Measurements from ENCODE around the gene SEPSECS.

SEPSECS gene

DNA sequence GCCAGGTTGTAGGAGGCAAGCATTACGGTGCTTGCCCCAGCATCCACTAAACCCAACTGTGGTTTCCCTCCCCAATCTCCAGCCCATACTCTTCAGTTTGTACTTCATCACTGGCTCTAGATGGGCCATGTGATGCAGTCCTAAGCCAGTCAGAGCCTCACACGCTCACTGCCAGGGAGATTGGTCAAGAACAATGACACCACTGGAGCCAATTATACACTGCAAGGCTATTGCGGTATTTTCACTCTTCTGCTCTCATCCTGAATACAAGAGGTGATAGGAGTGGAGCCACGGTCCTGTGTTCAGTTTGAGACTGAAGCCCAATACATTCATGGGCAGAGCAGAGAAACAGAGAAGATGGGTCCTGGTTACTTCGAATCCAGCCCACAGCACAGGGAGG, 58.4 kb downstream of the SEPSECS start:
- Histone ChIP-seq H3K27ac (ENCODE audit: low read depth, low read length) (no peak overlapping the region), H3K36me3 (ENCODE audit: control insufficient read depth in 1 of 2, insufficient read depth in 2 of 2, low read length in 2 of 2) (no peaks in the 10 kb centered on the region), H3K9ac (ENCODE audit: low read depth in 1 of 2, low read length in 2 of 2) (no peak overlapping the region), H3K9me3 (ENCODE audit: control insufficient read depth in 1 of 2, low read length in 2 of 2) (peaks cover 0 to 5% of the 10 kb centered on the region in 2 donors), H3K4me1 (ENCODE audit: control insufficient read depth in 1 of 2, insufficient read depth in 2 of 2, low read length in 2 of 2) (peaks cover 0 to 10% of the 10 kb centered on the region in 2 donors), H3K27me3 (ENCODE audit: control insufficient read depth in 1 of 2, insufficient read depth in 2 of 2, low read length in 2 of 2) (no peaks in the 10 kb centered on the region), H3K4me3 (ENCODE audit: low read depth in 1 of 2, low read length in 2 of 2) (no peak overlapping the region)

DNA sequence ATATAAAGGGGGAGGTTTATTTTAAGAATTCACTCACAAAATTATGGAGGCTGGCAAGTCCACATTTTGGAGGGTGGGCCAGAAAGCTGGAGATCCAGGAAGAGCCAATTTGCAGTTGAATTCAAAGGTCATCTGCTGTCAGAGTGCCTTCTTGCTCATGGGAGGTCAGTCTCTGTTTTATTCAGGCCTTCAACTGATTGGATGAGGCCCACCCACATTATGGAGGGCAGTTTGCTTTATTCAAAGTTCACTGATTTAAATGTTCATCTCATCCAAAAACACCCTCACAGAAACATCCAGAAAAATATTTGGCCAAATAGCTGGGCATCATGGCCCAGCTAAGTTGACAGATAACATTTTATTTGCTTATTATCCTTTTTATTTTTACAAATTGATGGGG, 59.5 kb downstream of the SEPSECS start:
- Histone ChIP-seq H3K9me3 (ENCODE audit: control insufficient read depth in 1 of 2, low read length in 2 of 2) (peaks cover 0 to 5% of the 10 kb centered on the region in 2 donors), H3K9ac (ENCODE audit: low read depth in 1 of 2, low read length in 2 of 2) (no peak overlapping the region), H3K27me3 (ENCODE audit: control insufficient read depth in 1 of 2, insufficient read depth in 2 of 2, low read length in 2 of 2) (no peaks in the 10 kb centered on the region), H3K36me3 (ENCODE audit: control insufficient read depth in 1 of 2, insufficient read depth in 2 of 2, low read length in 2 of 2) (no peaks in the 10 kb centered on the region), H3K4me3 (ENCODE audit: low read depth in 1 of 2, low read length in 2 of 2) (no peak overlapping the region), H3K4me1 (ENCODE audit: control insufficient read depth in 1 of 2, insufficient read depth in 2 of 2, low read length in 2 of 2) (peaks cover 0 to 10% of the 10 kb centered on the region in 2 donors), H3K27ac (ENCODE audit: low read depth, low read length) (no peak overlapping the region)

DNA sequence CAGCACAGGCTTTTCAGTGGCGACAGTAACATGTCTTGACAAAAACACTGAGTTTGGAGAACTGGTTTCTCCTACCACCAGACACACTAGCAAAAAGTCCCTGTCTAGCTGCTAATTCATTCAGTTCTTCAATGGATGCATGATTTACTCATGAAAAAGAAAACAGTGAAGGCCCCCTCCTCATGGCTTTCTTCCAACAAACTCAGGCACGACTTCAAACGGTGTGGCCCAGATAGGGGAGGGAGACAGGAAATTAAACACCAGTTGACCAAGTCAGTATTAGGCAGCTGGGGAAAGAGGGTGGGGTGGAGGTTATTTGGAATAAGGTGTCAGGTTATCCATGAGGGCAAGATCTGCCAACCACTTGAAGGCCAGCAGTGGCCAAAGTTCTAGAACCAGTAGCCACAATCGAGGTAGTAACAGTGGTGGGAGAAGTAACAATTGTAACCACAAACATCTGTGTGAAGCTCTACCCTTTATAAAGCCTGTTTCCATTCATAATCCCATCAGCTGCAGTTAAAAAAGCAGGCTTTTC, 60.2 kb downstream of the SEPSECS start:
- peaks cover 0 to 10% of the 10 kb centered on the region in 2 donors for H3K4me1 ChIP-seq (ENCODE audit: control insufficient read depth in 1 of 2, insufficient read depth in 2 of 2, low read length in 2 of 2)
- peaks cover 0 to 5% of the 10 kb centered on the region in 2 donors for H3K9me3 ChIP-seq (ENCODE audit: control insufficient read depth in 1 of 2, low read length in 2 of 2)
- H3K36me3 ChIP-seq (ENCODE audit: control insufficient read depth in 1 of 2, insufficient read depth in 2 of 2, low read length in 2 of 2) = no peaks in the 10 kb centered on the region
- no peak overlapping the region for H3K4me3 ChIP-seq (ENCODE audit: low read depth in 1 of 2, low read length in 2 of 2)
- H3K27me3 ChIP-seq (ENCODE audit: control insufficient read depth in 1 of 2, insufficient read depth in 2 of 2, low read length in 2 of 2) = no peaks in the 10 kb centered on the region
- no peak overlapping the region for H3K9ac ChIP-seq (ENCODE audit: low read depth in 1 of 2, low read length in 2 of 2)
- H3K27ac ChIP-seq (ENCODE audit: low read depth, low read length) = no peak overlapping the region

DNA sequence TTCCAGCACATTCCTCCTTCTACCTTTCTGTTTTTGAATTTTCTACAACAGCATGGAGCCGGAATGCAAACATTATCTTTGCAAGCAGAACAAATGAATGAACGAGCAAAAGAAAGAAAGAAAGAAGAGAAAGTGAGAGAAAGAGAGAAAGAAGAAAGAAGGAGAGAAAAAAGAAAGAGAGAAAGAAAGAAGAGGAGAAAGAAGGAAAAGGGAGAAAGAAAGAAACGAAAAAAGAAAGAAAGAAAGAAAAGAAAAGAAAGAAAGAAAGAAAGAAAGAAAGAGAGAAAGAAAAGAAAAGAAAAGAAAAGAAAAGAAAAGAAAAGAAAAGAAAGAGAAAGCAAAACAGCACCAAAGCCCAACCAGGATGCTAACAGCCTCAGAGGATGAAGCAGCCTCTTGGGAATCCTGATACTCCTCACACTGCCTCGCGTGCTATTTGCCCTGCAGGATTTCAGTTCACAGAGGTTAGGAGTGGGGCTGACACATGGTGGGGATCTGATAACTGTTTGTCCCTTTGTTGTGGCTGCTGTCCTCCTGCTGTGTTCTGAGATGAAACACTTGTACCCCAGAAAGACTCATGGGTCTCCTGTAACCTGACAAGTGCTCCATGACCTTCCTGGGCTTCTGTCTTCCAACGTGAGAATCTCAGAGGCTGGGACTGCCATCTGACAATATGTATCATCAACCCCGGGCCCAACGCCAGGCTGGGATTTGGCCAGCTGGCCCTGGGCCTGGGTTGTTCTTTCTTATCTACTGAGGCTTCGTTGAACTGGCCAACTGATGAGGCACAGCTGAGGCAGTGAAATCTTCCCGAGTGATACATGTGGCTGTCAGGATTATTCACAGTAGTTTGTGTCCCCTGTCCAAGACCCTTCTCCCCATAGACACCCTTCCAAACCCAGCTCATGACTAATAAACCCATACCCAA, 61.0 kb downstream of the SEPSECS start:
- Histone ChIP-seq H3K9me3 (ENCODE audit: control insufficient read depth in 1 of 2, low read length in 2 of 2) (peaks cover 0 to 5% of the 10 kb centered on the region in 2 donors), H3K27ac (ENCODE audit: low read depth, low read length) (no peak overlapping the region), H3K27me3 (ENCODE audit: control insufficient read depth in 1 of 2, insufficient read depth in 2 of 2, low read length in 2 of 2) (no peaks in the 10 kb centered on the region), H3K4me3 (ENCODE audit: low read depth in 1 of 2, low read length in 2 of 2) (no peak overlapping the region), H3K4me1 (ENCODE audit: control insufficient read depth in 1 of 2, insufficient read depth in 2 of 2, low read length in 2 of 2) (peaks cover 0 to 10% of the 10 kb centered on the region in 2 donors), H3K9ac (ENCODE audit: low read depth in 1 of 2, low read length in 2 of 2) (no peak overlapping the region), H3K36me3 (ENCODE audit: control insufficient read depth in 1 of 2, insufficient read depth in 2 of 2, low read length in 2 of 2) (no peaks in the 10 kb centered on the region)

DNA sequence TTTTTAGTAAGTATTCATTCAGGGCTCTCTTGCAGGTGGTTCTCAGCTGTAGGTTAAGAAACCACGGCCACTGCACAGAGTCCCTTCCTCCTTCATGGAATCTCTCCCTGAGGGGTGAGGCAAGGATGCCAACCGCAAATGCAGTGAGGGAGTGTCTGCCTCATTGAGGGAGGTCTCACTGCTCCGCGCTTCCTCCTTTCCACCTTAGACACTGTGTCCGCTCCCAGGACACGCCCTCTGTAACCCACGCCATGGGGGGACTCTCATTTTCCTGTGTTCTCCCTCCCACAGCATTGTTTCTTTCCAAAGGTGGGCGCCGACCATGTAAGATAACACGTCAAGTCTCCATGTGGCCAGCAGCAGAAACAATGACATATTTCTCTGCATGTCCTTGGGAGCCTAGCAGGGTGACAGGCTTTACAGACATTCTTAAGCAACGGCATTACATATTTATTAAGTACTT, 63.2 kb downstream of the SEPSECS start:
- Histone ChIP-seq H3K9me3 (ENCODE audit: control insufficient read depth in 1 of 2, low read length in 2 of 2) (peaks cover 7 to 9% of the 10 kb centered on the region in 2 donors), H3K4me3 (ENCODE audit: low read depth in 1 of 2, low read length in 2 of 2) (no peak overlapping the region), H3K27ac (ENCODE audit: low read depth, low read length) (no peak overlapping the region), H3K4me1 (ENCODE audit: control insufficient read depth in 1 of 2, insufficient read depth in 2 of 2, low read length in 2 of 2) (peaks cover 0 to 10% of the 10 kb centered on the region in 2 donors), H3K27me3 (ENCODE audit: control insufficient read depth in 1 of 2, insufficient read depth in 2 of 2, low read length in 2 of 2) (no peaks in the 10 kb centered on the region), H3K9ac (ENCODE audit: low read depth in 1 of 2, low read length in 2 of 2) (no peak overlapping the region), H3K36me3 (ENCODE audit: control insufficient read depth in 1 of 2, insufficient read depth in 2 of 2, low read length in 2 of 2) (no peaks in the 10 kb centered on the region)

DNA sequence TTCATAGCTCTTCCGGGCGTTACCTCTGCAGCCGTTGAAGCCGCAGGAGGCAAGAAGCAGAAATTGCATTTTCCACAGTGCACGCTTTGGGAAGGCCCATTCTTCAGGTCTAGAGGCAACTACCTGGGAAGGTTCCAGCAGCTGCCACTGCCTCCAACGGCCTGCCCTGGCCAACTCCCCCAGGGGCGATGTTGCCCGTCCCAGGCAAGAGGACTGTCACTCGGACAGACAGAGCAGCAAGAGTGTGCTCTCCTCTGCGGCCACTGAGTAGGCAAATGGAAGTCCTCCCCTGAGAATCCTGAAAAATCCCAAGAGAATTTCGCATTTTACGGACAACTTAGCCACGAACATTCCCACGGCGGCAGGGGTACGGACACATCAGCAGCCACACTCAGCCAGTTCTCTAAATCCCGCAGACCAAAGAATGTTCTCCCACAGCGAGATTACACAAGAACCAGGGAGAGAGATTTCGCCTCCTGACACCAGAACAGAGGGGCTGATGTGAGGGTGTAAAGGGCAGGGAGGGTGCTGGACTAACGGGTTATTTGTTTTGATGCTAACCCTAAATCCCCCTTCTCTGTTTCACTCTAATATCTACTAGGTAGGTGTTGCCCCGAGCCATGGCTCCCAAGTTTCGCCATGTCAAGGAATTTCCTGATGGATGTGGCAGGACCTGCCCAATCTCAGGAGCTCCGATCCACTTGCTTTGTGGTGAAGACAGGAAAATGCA, 63.8 kb downstream of the SEPSECS start:
- Histone ChIP-seq H3K9ac (ENCODE audit: low read depth in 1 of 2, low read length in 2 of 2) (no peak overlapping the region), H3K36me3 (ENCODE audit: control insufficient read depth in 1 of 2, insufficient read depth in 2 of 2, low read length in 2 of 2) (no peaks in the 10 kb centered on the region), H3K4me3 (ENCODE audit: low read depth in 1 of 2, low read length in 2 of 2) (no peak overlapping the region), H3K27ac (ENCODE audit: low read depth, low read length) (no peak overlapping the region), H3K4me1 (ENCODE audit: control insufficient read depth in 1 of 2, insufficient read depth in 2 of 2, low read length in 2 of 2) (peaks cover 0 to 10% of the 10 kb centered on the region in 2 donors), H3K9me3 (ENCODE audit: control insufficient read depth in 1 of 2, low read length in 2 of 2) (peaks cover 4 to 7% of the 10 kb centered on the region in 2 donors), H3K27me3 (ENCODE audit: control insufficient read depth in 1 of 2, insufficient read depth in 2 of 2, low read length in 2 of 2) (no peaks in the 10 kb centered on the region)

DNA sequence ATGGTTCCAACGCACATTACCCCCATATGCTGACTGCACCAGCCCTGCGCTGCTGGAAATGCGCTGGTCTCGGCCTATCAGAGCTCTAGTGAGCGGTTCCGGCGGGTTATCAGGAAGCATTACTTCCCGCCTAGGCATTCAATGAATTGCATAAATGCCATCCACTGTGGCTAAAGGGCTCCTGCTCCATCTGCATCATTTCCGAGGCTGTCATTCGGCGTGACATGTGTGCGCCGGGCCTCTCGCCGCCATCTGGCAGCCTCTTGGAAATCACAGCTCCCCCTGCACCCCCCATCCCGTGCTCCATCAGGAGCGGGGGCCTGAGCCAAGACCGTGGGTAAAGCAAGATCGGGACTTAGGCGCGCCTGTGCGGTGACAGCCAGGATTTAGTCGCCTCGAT, 64.4 kb downstream of the SEPSECS start:
- H3K36me3 ChIP-seq (ENCODE audit: control insufficient read depth in 1 of 2, insufficient read depth in 2 of 2, low read length in 2 of 2) = no peaks in the 10 kb centered on the region
- H3K9ac ChIP-seq (ENCODE audit: low read depth in 1 of 2, low read length in 2 of 2) = no peak overlapping the region
- peaks cover 0 to 10% of the 10 kb centered on the region in 2 donors for H3K4me1 ChIP-seq (ENCODE audit: control insufficient read depth in 1 of 2, insufficient read depth in 2 of 2, low read length in 2 of 2)
- no peaks in the 10 kb centered on the region for H3K27me3 ChIP-seq (ENCODE audit: control insufficient read depth in 1 of 2, insufficient read depth in 2 of 2, low read length in 2 of 2)
- no peak overlapping the region for H3K27ac ChIP-seq (ENCODE audit: low read depth, low read length)
- peaks cover 4 to 7% of the 10 kb centered on the region in 2 donors for H3K9me3 ChIP-seq (ENCODE audit: control insufficient read depth in 1 of 2, low read length in 2 of 2)
- H3K4me3 ChIP-seq (ENCODE audit: low read depth in 1 of 2, low read length in 2 of 2) = no peak overlapping the region

DNA sequence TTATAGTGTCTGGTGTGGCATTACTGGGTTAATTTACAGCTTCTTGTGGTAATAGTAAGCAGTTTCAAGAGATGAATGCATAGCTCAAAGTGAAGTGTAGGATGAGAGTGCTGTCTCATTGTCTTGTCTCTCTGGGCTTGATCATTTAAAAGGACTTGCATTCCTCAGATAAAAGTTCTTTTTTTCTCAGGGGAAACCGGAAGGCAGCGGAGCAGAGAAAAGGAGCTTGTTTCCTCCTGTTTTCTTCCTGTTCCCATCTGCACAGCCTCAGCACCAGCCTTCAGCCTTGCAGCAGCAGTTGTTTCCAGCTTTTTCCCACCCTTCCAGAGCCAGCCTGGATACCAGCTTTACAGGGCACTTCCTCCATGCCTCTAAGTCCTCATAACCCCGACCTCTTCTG, 68.1 kb downstream of the SEPSECS start:
- H3K9me3 ChIP-seq (ENCODE audit: control insufficient read depth in 1 of 2, low read length in 2 of 2) = peaks cover 4 to 7% of the 10 kb centered on the region in 2 donors
- no peak overlapping the region for H3K27ac ChIP-seq (ENCODE audit: low read depth, low read length)
- H3K4me3 ChIP-seq (ENCODE audit: low read depth in 1 of 2, low read length in 2 of 2) = no peak overlapping the region
- H3K9ac ChIP-seq (ENCODE audit: low read depth in 1 of 2, low read length in 2 of 2) = no peak overlapping the region
- H3K36me3 ChIP-seq (ENCODE audit: control insufficient read depth in 1 of 2, insufficient read depth in 2 of 2, low read length in 2 of 2) = no peaks in the 10 kb centered on the region
- H3K4me1 ChIP-seq (ENCODE audit: control insufficient read depth in 1 of 2, insufficient read depth in 2 of 2, low read length in 2 of 2) = peaks cover 0 to 9% of the 10 kb centered on the region in 2 donors
- peaks cover 17 to 24% of the 10 kb centered on the region in 2 donors for H3K27me3 ChIP-seq (ENCODE audit: control insufficient read depth in 1 of 2, insufficient read depth in 2 of 2, low read length in 2 of 2)

DNA sequence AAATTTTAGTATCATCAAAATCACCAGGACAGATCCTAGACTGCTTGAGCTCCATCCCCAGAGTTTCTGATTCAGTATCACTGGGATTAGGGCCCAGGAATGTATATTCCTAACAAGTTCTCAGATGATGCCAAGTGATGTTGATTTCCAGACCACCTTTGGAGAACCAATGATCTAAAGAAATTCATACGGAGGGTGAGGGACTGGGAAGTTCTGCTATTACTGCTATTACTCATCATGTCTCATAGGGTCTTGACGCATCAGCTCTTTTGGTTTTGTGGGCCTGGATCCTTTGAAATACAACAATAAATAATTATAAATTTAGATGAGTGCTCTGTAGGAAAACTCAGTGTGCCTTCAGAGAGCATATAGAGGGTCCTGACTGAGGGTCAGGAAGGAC, 69.7 kb downstream of the SEPSECS start:
- no peak overlapping the region for H3K27ac ChIP-seq (ENCODE audit: low read depth, low read length)
- H3K27me3 ChIP-seq (ENCODE audit: control insufficient read depth in 1 of 2, insufficient read depth in 2 of 2, low read length in 2 of 2) = peaks cover 17 to 24% of the 10 kb centered on the region in 2 donors
- peaks cover 4 to 7% of the 10 kb centered on the region in 2 donors for H3K9me3 ChIP-seq (ENCODE audit: control insufficient read depth in 1 of 2, low read length in 2 of 2)
- no peak overlapping the region for H3K9ac ChIP-seq (ENCODE audit: low read depth in 1 of 2, low read length in 2 of 2)
- H3K36me3 ChIP-seq (ENCODE audit: control insufficient read depth in 1 of 2, insufficient read depth in 2 of 2, low read length in 2 of 2) = no peaks in the 10 kb centered on the region
- peaks cover 7 to 9% of the 10 kb centered on the region in 2 donors for H3K4me1 ChIP-seq (ENCODE audit: control insufficient read depth in 1 of 2, insufficient read depth in 2 of 2, low read length in 2 of 2)
- H3K4me3 ChIP-seq (ENCODE audit: low read depth in 1 of 2, low read length in 2 of 2) = no peak overlapping the region
